Esophagus muscularis mucosa (tissue), 4 donors: ENCODE results near the gene ESR2.

Source experiments
- CTCF ChIP-seq, 3 experiments: fragments of 200-600 bp in 2 of 3; fragments of 450-650 bp in 1 of 3; sonication (generic) in 2 of 3; IDR thresholded peaks; one replicate each; pipeline ENCODE4 v1.5.1; 2017 to 2019; ENCODE audit warnings: antibody characterized with exemption in 3 of 3, mild to moderate bottlenecking in 2 of 3, moderate library complexity in 1 of 3
- EP300 ChIP-seq: sonication (generic); formaldehyde crosslinking; IDR thresholded peaks from one replicate; pipeline ENCODE4 v1.6.1; 2017; ENCODE audit warnings: antibody characterized with exemption
- POLR2A ChIP-seq: fragments of 450-650 bp; IDR thresholded peaks from one replicate; pipeline ENCODE4 v1.6.1; 2017; ENCODE audit warnings: antibody characterized with exemption, moderate library complexity, mild to moderate bottlenecking, low read depth
- POLR2AphosphoS5 ChIP-seq, 2 donors: sonication (generic); formaldehyde crosslinking; IDR thresholded peaks; one replicate each; pipeline ENCODE4 v1.6.1; 2017; ENCODE audit warnings: antibody characterized with exemption in 2 of 2

GRCh38 chr14:64232095-64232838 lies 61.9 kb downstream of the ESR2 start:
- TF ChIP-seq CTCF (IDR thresholded peaks at IDR 0.05) (no peak), EP300 (no peak), POLR2AphosphoS5 (IDR thresholded peaks at IDR 0.05) (no peak), POLR2A (no peak)
